HEK293 (cell line): ENCODE data around the gene SLC15A4.

Experiments
- CTCF ChIA-PET: fragments of 350-600 bp; formaldehyde crosslinking; extraction: SDS; loops from one replicate; lab custom pipeline; 2021; ENCODE audit warnings: antibody characterized with exemption; lab: Yijun Ruan, JAX
- POLR2A ChIA-PET: fragments of 300-600 bp; formaldehyde crosslinking; extraction: SDS; loops from one replicate; lab custom pipeline; 2020; ENCODE audit warnings: antibody characterized with exemption, inconsistent platforms; lab: Yijun Ruan, JAX
- H3K27ac ChIP-seq: fragments of 200-500 bp; sonication (Bioruptor generic); 2 replicates; pipeline ENCODE4 v1.5.1; 2014; ENCODE audit warnings: low read depth, low read length, control low read depth, inconsistent platforms; ENCODE audit errors: extremely low read depth
- H3K36me3 ChIP-seq, 2 experiments: fragments of 200-500 bp in 1 of 2; sonication (Bioruptor generic) in 1 of 2; 1 replicate in 1 of 2; 2 replicates in 1 of 2; pipeline ENCODE4 v1.5.1; 2014 to 2017; ENCODE audit warnings: inconsistent platforms in 2 of 2, low read length in 2 of 2; ENCODE audit not compliant: control insufficient read depth in 2 of 2, insufficient read depth in 1 of 2
- H3K4me1 ChIP-seq: fragments of 200-500 bp; sonication (Bioruptor generic); 2 replicates; pipeline ENCODE4 v1.5.1; 2014; ENCODE audit warnings: mild to moderate bottlenecking, low read length, inconsistent platforms; ENCODE audit not compliant: control insufficient read depth, insufficient read depth
- H3K4me3 ChIP-seq: 2 replicates; pipeline ENCODE4 v1.5.1; 2011; ENCODE audit warnings: low read depth, mild to moderate bottlenecking, control low read depth, low read length, moderate library complexity
- H3K9me3 ChIP-seq: fragments of 200-500 bp; sonication (Bioruptor generic); 2 replicates; pipeline ENCODE4 v1.5.1; 2014; ENCODE audit warnings: low read depth, low read length, inconsistent platforms; ENCODE audit not compliant: control insufficient read depth, insufficient read depth
- GLIS2 ChIP-seq: fragments of 450-650 bp; formaldehyde crosslinking; IDR thresholded peaks from 2 replicates; pipeline ENCODE4 v1.5.1; 2016; ENCODE audit warnings: missing biosample characterization, missing genetic modification characterization
- MEIS1 ChIP-seq: sonication (generic); formaldehyde crosslinking; IDR thresholded peaks from 2 replicates; pipeline ENCODE4 v1.8.1; 2022; ENCODE audit warnings: missing genetic modification reagents, mild to moderate bottlenecking, borderline replicate concordance
- ZEB2 ChIP-seq: fragments of 450-650 bp; formaldehyde crosslinking; IDR thresholded peaks from 2 replicates; pipeline ENCODE4 v1.5.1; 2016; ENCODE audit warnings: missing biosample characterization, missing genetic modification characterization
- ZNF19 ChIP-seq: fragments of 450-650 bp; formaldehyde crosslinking; IDR thresholded peaks from 2 replicates; pipeline ENCODE4; 2016; ENCODE audit warnings: missing biosample characterization, missing genetic modification characterization, low read depth
- ZNF24 ChIP-seq: fragments of 450-650 bp; formaldehyde crosslinking; IDR thresholded peaks from 2 replicates; pipeline ENCODE4 v1.5.1; 2016; ENCODE audit warnings: missing biosample characterization, missing genetic modification characterization
- ZNF335 ChIP-seq: fragments of 450-650 bp; formaldehyde crosslinking; conservative IDR thresholded peaks from 2 replicates; pipeline ENCODE4 v1.5.1; 2016; ENCODE audit warnings: missing biosample characterization, missing genetic modification characterization
- ZNF529 ChIP-seq: fragments of 450-650 bp; formaldehyde crosslinking; IDR thresholded peaks from 2 replicates; pipeline ENCODE4 v1.5.1; 2017; ENCODE audit warnings: missing genetic modification characterization, missing biosample characterization; ENCODE audit not compliant: insufficient replicate concordance
- ZNF548 ChIP-seq: fragments of 450-650 bp; formaldehyde crosslinking; IDR thresholded peaks from 2 replicates; pipeline ENCODE4 v1.5.1; 2016; ENCODE audit warnings: missing biosample characterization, missing genetic modification characterization
- ZNF624 ChIP-seq: fragments of 450-650 bp; formaldehyde crosslinking; IDR thresholded peaks from 2 replicates; pipeline ENCODE4 v1.5.1; 2017; ENCODE audit warnings: missing biosample characterization, missing genetic modification characterization
- ZNF76 ChIP-seq: fragments of 450-650 bp; formaldehyde crosslinking; IDR thresholded peaks from 2 replicates; pipeline ENCODE4; 2016; ENCODE audit warnings: low read depth, missing biosample characterization, missing genetic modification characterization, borderline replicate concordance
- ZNF837 ChIP-seq: fragments of 450-650 bp; formaldehyde crosslinking; IDR thresholded peaks from 2 replicates; pipeline ENCODE4 v1.5.1; 2016; ENCODE audit warnings: missing biosample characterization, missing genetic modification characterization
- TF ChIP-seq, protein P1 (sequence below): fragments of 450-650 bp; formaldehyde crosslinking; IDR thresholded peaks from 2 replicates; pipeline ENCODE4 v1.5.1; 2016; ENCODE audit warnings: missing biosample characterization, missing genetic modification characterization
- TF ChIP-seq, protein P2 (sequence below): fragments of 450-650 bp; formaldehyde crosslinking; IDR thresholded peaks from 2 replicates; pipeline ENCODE4 v1.5.1; 2016; ENCODE audit warnings: missing biosample characterization, missing genetic modification characterization
- TF ChIP-seq, protein P3 (sequence below): fragments of 450-650 bp; formaldehyde crosslinking; IDR thresholded peaks from 2 replicates; pipeline ENCODE4 v1.5.1; 2016; ENCODE audit warnings: missing biosample characterization, missing genetic modification characterization, borderline replicate concordance
- TF ChIP-seq, protein P4 (sequence below): fragments of 450-650 bp; formaldehyde crosslinking; IDR thresholded peaks from 2 replicates; pipeline ENCODE4 v1.5.0; 2017; ENCODE audit warnings: missing biosample characterization, missing genetic modification characterization, borderline replicate concordance
- TF ChIP-seq, protein P5 (sequence below): fragments of 450-650 bp; formaldehyde crosslinking; IDR thresholded peaks from 2 replicates; pipeline ENCODE4 v1.5.1; 2016; ENCODE audit warnings: missing biosample characterization, missing genetic modification characterization

The SLC15A4 gene

DNA sequence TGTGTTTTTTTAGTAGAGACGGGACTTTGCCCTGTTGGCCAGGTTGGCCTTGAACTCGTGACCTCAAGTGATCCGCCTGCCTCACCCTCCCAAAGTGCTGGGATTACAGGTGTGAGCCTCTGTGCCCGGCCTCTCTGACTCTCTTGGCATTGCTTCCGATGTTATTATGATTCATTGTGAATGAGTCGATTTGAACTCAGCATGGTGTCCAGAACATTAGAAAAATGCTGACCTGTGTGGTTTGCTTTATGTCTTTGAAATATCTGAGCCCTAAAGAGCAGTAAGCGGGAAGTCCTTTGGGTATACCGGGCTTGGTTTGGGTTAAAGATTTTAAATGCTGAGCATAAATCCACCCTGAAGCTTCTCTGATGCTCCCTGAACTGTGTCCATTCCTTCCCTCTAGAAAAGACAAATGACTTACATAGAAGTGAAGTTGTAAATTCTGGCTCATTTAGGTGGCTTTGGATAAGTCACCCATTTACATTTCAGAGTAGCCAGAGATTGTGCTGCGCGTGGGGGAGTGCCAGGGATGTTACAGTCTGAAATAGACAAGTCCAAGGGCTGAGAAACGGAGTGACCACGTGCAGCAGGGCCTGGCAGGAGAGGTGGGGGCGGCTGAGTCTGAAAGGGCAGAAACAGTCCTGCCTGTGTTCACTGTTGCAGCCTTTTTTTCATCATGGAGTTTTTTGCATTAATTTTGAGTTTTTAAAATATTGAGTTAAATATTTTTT is 39.6 kb downstream of the SLC15A4 start:
- ChIA-PET POLR2A (no interaction called here), CTCF (interaction anchor here (1.8 kb wide), 1 partner anchor 7 kb away, joined by 5 read pairs; no protein-coding TSS in a partner anchor)
- H3K27ac ChIP-seq = no peak overlapping the region
- TF ChIP-seq ZNF24 (tag by site-specific recombination) (no peak), ZNF837 (tag by site-specific recombination) (no peak), ZNF529 (tag by site-specific recombination) (no peak), ZNF76 (tag by site-specific recombination) (no peak)
- H3K36me3 ChIP-seq = no peaks in the 10 kb centered on the region
- H3K9me3 ChIP-seq = no peaks in the 10 kb centered on the region
- H3K4me3 ChIP-seq = no peak overlapping the region
- no peaks in the 10 kb centered on the region for H3K4me1 ChIP-seq

DNA sequence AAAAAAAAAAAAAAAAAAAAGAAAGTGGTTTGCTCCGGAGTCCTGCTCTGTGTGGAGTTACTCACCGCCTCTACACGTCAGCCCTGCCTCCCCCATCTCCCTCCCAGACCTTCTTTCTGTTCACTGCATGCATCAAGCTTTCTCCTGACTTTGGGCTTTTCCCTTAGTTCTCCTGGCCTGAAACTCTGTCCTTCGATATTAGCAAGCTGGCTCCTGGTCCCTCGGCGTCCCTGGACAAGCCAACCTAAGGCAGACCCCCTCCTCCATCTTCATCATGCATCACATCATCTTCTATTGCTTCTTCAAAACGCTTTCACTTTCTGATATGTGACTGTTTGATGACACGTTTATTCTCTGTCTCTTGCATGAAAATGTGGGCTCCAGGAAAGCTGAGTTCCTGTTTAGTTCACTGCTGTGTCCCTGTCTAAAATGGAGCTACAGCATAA is 40.6 kb downstream of the SLC15A4 start:
- Histone ChIP-seq H3K27ac (no peak overlapping the region), H3K9me3 (no peaks in the 10 kb centered on the region), H3K4me3 (no peak overlapping the region), H3K4me1 (no peaks in the 10 kb centered on the region), H3K36me3 (no peaks in the 10 kb centered on the region)
- ChIA-PET POLR2A (no interaction called here), CTCF (interaction anchor here (0.7 to 1.8 kb wide), 4 partner anchors 8 to 1123 kb away, joined by 3 to 5 read pairs (median 3); no protein-coding TSS in a partner anchor)
- TF ChIP-seq, protein P1, sequence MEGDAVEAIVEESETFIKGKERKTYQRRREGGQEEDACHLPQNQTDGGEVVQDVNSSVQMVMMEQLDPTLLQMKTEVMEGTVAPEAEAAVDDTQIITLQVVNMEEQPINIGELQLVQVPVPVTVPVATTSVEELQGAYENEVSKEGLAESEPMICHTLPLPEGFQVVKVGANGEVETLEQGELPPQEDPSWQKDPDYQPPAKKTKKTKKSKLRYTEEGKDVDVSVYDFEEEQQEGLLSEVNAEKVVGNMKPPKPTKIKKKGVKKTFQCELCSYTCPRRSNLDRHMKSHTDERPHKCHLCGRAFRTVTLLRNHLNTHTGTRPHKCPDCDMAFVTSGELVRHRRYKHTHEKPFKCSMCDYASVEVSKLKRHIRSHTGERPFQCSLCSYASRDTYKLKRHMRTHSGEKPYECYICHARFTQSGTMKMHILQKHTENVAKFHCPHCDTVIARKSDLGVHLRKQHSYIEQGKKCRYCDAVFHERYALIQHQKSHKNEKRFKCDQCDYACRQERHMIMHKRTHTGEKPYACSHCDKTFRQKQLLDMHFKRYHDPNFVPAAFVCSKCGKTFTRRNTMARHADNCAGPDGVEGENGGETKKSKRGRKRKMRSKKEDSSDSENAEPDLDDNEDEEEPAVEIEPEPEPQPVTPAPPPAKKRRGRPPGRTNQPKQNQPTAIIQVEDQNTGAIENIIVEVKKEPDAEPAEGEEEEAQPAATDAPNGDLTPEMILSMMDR = no peak
- TF ChIP-seq GLIS2 (no peak), ZNF335 (tag by site-specific recombination) (no peak), ZEB2 (tag by site-specific recombination) (no peak), ZNF548 (no peak), MEIS1 (CRISPR knock-in tag) (no peak), ZNF624 (tag by site-specific recombination) (no peak), ZNF19 (tag by site-specific recombination) (no peak)
- TF ChIP-seq, protein P2, sequence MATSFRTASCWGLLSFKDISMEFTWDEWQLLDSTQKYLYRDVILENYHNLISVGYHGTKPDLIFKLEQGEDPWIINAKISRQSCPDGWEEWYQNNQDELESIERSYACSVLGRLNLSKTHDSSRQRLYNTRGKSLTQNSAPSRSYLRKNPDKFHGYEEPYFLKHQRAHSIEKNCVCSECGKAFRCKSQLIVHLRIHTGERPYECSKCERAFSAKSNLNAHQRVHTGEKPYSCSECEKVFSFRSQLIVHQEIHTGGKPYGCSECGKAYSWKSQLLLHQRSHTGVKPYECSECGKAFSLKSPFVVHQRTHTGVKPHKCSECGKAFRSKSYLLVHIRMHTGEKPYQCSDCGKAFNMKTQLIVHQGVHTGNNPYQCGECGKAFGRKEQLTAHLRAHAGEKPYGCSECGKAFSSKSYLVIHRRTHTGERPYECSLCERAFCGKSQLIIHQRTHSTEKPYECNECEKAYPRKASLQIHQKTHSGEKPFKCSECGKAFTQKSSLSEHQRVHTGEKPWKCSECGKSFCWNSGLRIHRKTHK (tag by site-specific recombination) = no peak
- TF ChIP-seq, protein P3, sequence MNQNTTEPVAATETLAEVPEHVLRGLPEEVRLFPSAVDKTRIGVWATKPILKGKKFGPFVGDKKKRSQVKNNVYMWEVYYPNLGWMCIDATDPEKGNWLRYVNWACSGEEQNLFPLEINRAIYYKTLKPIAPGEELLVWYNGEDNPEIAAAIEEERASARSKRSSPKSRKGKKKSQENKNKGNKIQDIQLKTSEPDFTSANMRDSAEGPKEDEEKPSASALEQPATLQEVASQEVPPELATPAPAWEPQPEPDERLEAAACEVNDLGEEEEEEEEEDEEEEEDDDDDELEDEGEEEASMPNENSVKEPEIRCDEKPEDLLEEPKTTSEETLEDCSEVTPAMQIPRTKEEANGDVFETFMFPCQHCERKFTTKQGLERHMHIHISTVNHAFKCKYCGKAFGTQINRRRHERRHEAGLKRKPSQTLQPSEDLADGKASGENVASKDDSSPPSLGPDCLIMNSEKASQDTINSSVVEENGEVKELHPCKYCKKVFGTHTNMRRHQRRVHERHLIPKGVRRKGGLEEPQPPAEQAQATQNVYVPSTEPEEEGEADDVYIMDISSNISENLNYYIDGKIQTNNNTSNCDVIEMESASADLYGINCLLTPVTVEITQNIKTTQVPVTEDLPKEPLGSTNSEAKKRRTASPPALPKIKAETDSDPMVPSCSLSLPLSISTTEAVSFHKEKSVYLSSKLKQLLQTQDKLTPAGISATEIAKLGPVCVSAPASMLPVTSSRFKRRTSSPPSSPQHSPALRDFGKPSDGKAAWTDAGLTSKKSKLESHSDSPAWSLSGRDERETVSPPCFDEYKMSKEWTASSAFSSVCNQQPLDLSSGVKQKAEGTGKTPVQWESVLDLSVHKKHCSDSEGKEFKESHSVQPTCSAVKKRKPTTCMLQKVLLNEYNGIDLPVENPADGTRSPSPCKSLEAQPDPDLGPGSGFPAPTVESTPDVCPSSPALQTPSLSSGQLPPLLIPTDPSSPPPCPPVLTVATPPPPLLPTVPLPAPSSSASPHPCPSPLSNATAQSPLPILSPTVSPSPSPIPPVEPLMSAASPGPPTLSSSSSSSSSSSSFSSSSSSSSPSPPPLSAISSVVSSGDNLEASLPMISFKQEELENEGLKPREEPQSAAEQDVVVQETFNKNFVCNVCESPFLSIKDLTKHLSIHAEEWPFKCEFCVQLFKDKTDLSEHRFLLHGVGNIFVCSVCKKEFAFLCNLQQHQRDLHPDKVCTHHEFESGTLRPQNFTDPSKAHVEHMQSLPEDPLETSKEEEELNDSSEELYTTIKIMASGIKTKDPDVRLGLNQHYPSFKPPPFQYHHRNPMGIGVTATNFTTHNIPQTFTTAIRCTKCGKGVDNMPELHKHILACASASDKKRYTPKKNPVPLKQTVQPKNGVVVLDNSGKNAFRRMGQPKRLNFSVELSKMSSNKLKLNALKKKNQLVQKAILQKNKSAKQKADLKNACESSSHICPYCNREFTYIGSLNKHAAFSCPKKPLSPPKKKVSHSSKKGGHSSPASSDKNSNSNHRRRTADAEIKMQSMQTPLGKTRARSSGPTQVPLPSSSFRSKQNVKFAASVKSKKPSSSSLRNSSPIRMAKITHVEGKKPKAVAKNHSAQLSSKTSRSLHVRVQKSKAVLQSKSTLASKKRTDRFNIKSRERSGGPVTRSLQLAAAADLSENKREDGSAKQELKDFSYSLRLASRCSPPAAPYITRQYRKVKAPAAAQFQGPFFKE = no peak
- TF ChIP-seq, protein P4, sequence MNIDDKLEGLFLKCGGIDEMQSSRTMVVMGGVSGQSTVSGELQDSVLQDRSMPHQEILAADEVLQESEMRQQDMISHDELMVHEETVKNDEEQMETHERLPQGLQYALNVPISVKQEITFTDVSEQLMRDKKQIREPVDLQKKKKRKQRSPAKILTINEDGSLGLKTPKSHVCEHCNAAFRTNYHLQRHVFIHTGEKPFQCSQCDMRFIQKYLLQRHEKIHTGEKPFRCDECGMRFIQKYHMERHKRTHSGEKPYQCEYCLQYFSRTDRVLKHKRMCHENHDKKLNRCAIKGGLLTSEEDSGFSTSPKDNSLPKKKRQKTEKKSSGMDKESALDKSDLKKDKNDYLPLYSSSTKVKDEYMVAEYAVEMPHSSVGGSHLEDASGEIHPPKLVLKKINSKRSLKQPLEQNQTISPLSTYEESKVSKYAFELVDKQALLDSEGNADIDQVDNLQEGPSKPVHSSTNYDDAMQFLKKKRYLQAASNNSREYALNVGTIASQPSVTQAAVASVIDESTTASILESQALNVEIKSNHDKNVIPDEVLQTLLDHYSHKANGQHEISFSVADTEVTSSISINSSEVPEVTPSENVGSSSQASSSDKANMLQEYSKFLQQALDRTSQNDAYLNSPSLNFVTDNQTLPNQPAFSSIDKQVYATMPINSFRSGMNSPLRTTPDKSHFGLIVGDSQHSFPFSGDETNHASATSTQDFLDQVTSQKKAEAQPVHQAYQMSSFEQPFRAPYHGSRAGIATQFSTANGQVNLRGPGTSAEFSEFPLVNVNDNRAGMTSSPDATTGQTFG (tag by site-specific recombination) = no peak
- TF ChIP-seq, protein P5, sequence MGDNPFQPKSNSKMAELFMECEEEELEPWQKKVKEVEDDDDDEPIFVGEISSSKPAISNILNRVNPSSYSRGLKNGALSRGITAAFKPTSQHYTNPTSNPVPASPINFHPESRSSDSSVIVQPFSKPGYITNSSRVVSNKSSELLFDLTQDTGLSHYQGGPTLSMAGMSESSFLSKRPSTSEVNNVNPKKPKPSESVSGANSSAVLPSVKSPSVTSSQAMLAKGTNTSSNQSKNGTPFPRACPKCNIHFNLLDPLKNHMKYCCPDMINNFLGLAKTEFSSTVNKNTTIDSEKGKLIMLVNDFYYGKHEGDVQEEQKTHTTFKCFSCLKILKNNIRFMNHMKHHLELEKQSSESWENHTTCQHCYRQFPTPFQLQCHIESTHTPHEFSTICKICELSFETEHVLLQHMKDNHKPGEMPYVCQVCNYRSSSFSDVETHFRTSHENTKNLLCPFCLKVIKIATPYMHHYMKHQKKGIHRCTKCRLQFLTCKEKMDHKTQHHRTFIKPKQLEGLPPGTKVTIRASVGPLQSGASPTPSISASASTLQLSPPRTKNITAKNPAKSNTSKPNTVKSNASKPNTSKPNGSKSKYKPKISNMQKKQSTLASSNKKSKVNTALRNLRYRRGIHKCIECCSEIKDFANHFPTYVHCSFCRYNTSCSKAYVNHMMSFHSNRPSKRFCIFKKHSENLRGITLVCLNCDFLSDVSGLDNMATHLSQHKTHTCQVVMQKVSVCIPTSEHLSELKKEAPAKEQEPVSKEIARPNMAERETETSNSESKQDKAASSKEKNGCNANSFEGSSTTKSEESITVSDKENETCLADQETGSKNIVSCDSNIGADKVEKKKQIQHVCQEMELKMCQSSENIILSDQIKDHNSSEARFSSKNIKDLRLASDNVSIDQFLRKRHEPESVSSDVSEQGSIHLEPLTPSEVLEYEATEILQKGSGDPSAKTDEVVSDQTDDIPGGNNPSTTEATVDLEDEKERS = no peak
